HCT116 (cell line): Measurements from ENCODE around the gene HNRNPL. TPM values are rescaled to one million over a fixed set of nuclear protein-coding genes. Genes with fewer than 3 reads are reported as not detected.

Experiments used
- ATAC-seq: fragments of 200-7000 bp; cut with Tn5 transposase; 2 replicates; pipeline ENCODE4 v1.9.1; 2020; ENCODE audit warnings: mild to moderate bottlenecking, moderate library complexity
- BruUV-seq: library from RNA; stranded (reverse); fragments of 400-500 nt; replicated peaks from 2 replicates; lab custom pipeline; 2021; lab: Mats Ljungman, UMichigan
- CTCF ChIA-PET: fragments of 300-600 bp; sonication (Branson Sonifier 250); formaldehyde crosslinking; loops from one replicate; lab custom pipeline; 2021; ENCODE audit warnings: antibody characterized with exemption; lab: Charles Lee
- POLR2A ChIA-PET: fragments of 300-600, 350-600 bp; sonication (Branson Sonifier 250); formaldehyde crosslinking; loops from one replicate; lab custom pipeline; 2021; ENCODE audit warnings: antibody characterized with exemption; lab: Charles Lee
- RAD21 ChIA-PET, 2 experiments: fragments of 300-600 bp; sonication (Branson Sonifier 250); formaldehyde crosslinking; loops; one replicate each; lab custom pipeline; 2023; ENCODE audit warnings: low total read pairs in 2 of 2; ENCODE audit not compliant: uncharacterized antibody in 2 of 2, unreplicated experiment in 2 of 2, low non-redundant PET in 1 of 2; lab: Charles Lee
- DNase-seq: peaks from one replicate; pipeline ENCODE4 v3.0.0-alpha.2; 2010; ENCODE audit warnings: low read depth, low spot score
- H2AFZ ChIP-seq: fragments of 200-600 bp; shearing (Covaris generic), sonication (generic); 2 replicates; pipeline ENCODE4 v1.6.1; 2017; ENCODE audit warnings: low read depth, mixed run types, mixed read lengths, antibody characterized with exemption, low read length; ENCODE audit not compliant: poor library complexity, severe bottlenecking
- H3K27ac ChIP-seq: 2 replicates; pipeline ENCODE4 v1.5.1; 2012; ENCODE audit warnings: low read depth, low read length
- H3K27me3 ChIP-seq: fragments of 200-600 bp; sonication (generic); 2 replicates; pipeline ENCODE4 v1.6.1; 2016; ENCODE audit warnings: mixed run types, low read length, mixed read lengths; ENCODE audit not compliant: insufficient read depth
- H3K36me3 ChIP-seq, 2 experiments: fragments of 200-500 bp in 1 of 2; fragments of 200-600 bp in 1 of 2; sonication (Bioruptor generic) in 1 of 2; sonication (generic) in 1 of 2; 2 replicates each; pipeline versions ENCODE4 v1.5.1 to v1.6.1; 2014 to 2016; ENCODE audit warnings: low read length in 2 of 2, inconsistent platforms in 1 of 2, mixed read lengths in 1 of 2, mixed run types in 1 of 2; ENCODE audit not compliant: insufficient read depth in 2 of 2, control insufficient read depth in 1 of 2
- H3K4me1 ChIP-seq, 2 experiments: fragments of 200-600 bp in 1 of 2; sonication (generic) in 1 of 2; 2 replicates each; pipeline versions ENCODE4 v1.5.1 to v1.6.1; 2012 to 2017; ENCODE audit warnings: low read length in 2 of 2, inconsistent platforms in 1 of 2, mild to moderate bottlenecking in 1 of 2, mixed read lengths in 1 of 2, mixed run types in 1 of 2, moderate library complexity in 1 of 2; ENCODE audit not compliant: insufficient read depth in 2 of 2, control insufficient read depth in 1 of 2
- H3K4me2 ChIP-seq: fragments of 200-600 bp; sonication (generic); 2 replicates; pipeline ENCODE4 v1.6.1; 2017; ENCODE audit warnings: mixed run types, low read length, mixed read lengths
- H3K4me3 ChIP-seq, 2 experiments: fragments of 200-600 bp in 1 of 2; sonication (generic) in 1 of 2; replicated peaks in 1 of 2; 2 replicates each; pipeline ENCODE4 v1.5.1; 2011 to 2016; ENCODE audit warnings: low read length in 2 of 2, control low read depth in 1 of 2, low read depth in 1 of 2, mild to moderate bottlenecking in 1 of 2, mixed read lengths in 1 of 2, mixed run types in 1 of 2
- H3K79me2 ChIP-seq: fragments of 200-600 bp; sonication (generic); 2 replicates; pipeline ENCODE4 v1.6.1; 2017; ENCODE audit warnings: mild to moderate bottlenecking, mixed run types, low read length, moderate library complexity, mixed read lengths; ENCODE audit not compliant: insufficient read depth
- H3K9ac ChIP-seq: fragments of 200-600 bp; sonication (generic); 2 replicates; pipeline ENCODE4 v1.6.1; 2016; ENCODE audit warnings: low read length, mixed read lengths
- H3K9me2 ChIP-seq: fragments of 200-600 bp; sonication (generic), shearing (Covaris generic); 2 replicates; pipeline ENCODE4 v1.6.1; 2017; ENCODE audit warnings: mixed run types, mild to moderate bottlenecking, moderate library complexity; ENCODE audit not compliant: insufficient read depth
- H3K9me3 ChIP-seq, 2 experiments: fragments of 200-500 bp in 1 of 2; fragments of 200-600 bp in 1 of 2; sonication (Bioruptor generic) in 1 of 2; sonication (generic) in 1 of 2; 2 replicates each; pipeline ENCODE4 v1.6.1; 2014 to 2017; ENCODE audit warnings: low read length in 2 of 2, mixed read lengths in 2 of 2, inconsistent platforms in 1 of 2, low read depth in 1 of 2, mild to moderate bottlenecking in 1 of 2, mixed run types in 1 of 2, moderate library complexity in 1 of 2; ENCODE audit not compliant: control insufficient read depth in 1 of 2, insufficient read depth in 1 of 2
- H4K20me1 ChIP-seq: fragments of 200-600 bp; sonication (generic), shearing (Covaris generic); 2 replicates; pipeline ENCODE4 v1.6.1; 2017; ENCODE audit warnings: mixed run types, mild to moderate bottlenecking, moderate library complexity; ENCODE audit not compliant: insufficient read depth
- CBX3 ChIP-seq: IDR thresholded peaks from 2 replicates; pipeline ENCODE4 v1.6.1; 2012; ENCODE audit warnings: low read depth
- CEBPB ChIP-seq: IDR thresholded peaks from 2 replicates; pipeline ENCODE4 v1.6.1; 2012; ENCODE audit warnings: low read depth
- CTCF ChIP-seq, 3 experiments: fragments of 200-600 bp in 1 of 3; sonication (generic) in 1 of 3; IDR thresholded peaks in 2 of 3; conservative IDR thresholded peaks in 1 of 3; 2 replicates each; pipeline ENCODE4 v1.5.1; 2012 to 2017; ENCODE audit warnings: low read depth in 2 of 3, low read length in 2 of 3, antibody characterized with exemption in 1 of 3, borderline replicate concordance in 1 of 3, control low read depth in 1 of 3, mild to moderate bottlenecking in 1 of 3, mixed read lengths in 1 of 3, mixed run types in 1 of 3, moderate library complexity in 1 of 3; ENCODE audit not compliant: insufficient read depth in 1 of 3
- ELF1 ChIP-seq: IDR thresholded peaks from 2 replicates; pipeline ENCODE4 v1.6.1; 2012; ENCODE audit warnings: low read depth, borderline replicate concordance
- EZH2 ChIP-seq: fragments of 200-600 bp; sonication (generic); IDR thresholded peaks from 2 replicates; pipeline ENCODE4 v1.6.1; 2017; ENCODE audit warnings: antibody characterized with exemption, mixed run types
- EZH2phosphoT487 ChIP-seq: fragments of 200-600 bp; IDR thresholded peaks from 2 replicates; pipeline ENCODE4 v1.6.1; 2018; ENCODE audit warnings: antibody characterized with exemption, borderline replicate concordance
- FOSL1 ChIP-seq: IDR thresholded peaks from 2 replicates; pipeline ENCODE4 v1.6.1; 2012; ENCODE audit warnings: low read depth
- JUND ChIP-seq: IDR thresholded peaks from 2 replicates; pipeline ENCODE4 v1.6.1; 2012
- POLR2AphosphoS5 ChIP-seq: IDR thresholded peaks from 2 replicates; pipeline ENCODE4 v1.6.1; 2011; ENCODE audit warnings: mild to moderate bottlenecking, low read depth, low read length, moderate library complexity
- RAD21 ChIP-seq: IDR thresholded peaks from 2 replicates; pipeline ENCODE4 v1.6.1; 2012; ENCODE audit warnings: low read depth, mild to moderate bottlenecking
- REST ChIP-seq: IDR thresholded peaks from 2 replicates; pipeline ENCODE4 v1.6.1; 2012; ENCODE audit warnings: low read depth
- SIN3A ChIP-seq: IDR thresholded peaks from 2 replicates; pipeline ENCODE4 v1.6.1; 2012; ENCODE audit warnings: low read depth
- SP1 ChIP-seq: IDR thresholded peaks from 2 replicates; pipeline ENCODE4 v1.6.1; 2012; ENCODE audit warnings: low read depth
- SRF ChIP-seq: IDR thresholded peaks from 2 replicates; pipeline ENCODE4 v1.6.1; 2012; ENCODE audit warnings: low read depth
- TCF7L2 ChIP-seq: IDR thresholded peaks from 2 replicates; pipeline ENCODE4 v1.7.0; 2011; ENCODE audit warnings: borderline replicate concordance, inconsistent platforms; ENCODE audit not compliant: insufficient read depth, insufficient read length; ENCODE audit errors: extremely low read depth
- YY1 ChIP-seq: IDR thresholded peaks from 2 replicates; pipeline ENCODE4 v1.6.1; 2011; ENCODE audit warnings: low read length, low read depth, moderate library complexity, mild to moderate bottlenecking; ENCODE audit not compliant: insufficient replicate concordance; ENCODE audit errors: extremely low read depth
- ZBTB33 ChIP-seq: IDR thresholded peaks from 2 replicates; pipeline ENCODE4 v1.6.1; 2011; ENCODE audit warnings: mild to moderate bottlenecking, low read length, moderate library complexity; ENCODE audit not compliant: insufficient replicate concordance; ENCODE audit errors: extremely low read depth
- ZNF274 ChIP-seq: fragments of 200-500 bp; sonication (Bioruptor generic); IDR thresholded peaks from 2 replicates; pipeline ENCODE4 v1.6.1; 2014; ENCODE audit warnings: mild to moderate bottlenecking, low read depth, low read length, inconsistent platforms
- intact Hi-C: fragments of 100-400 bp; cut with micrococcal nuclease; formaldehyde crosslinking; loops from 2 replicates; pipeline ENCODE4 v1.10.0; 2022
- total RNA-seq: library from RNA; stranded (reverse); gene quantifications from one replicate; pipeline ENCODE4 v1.2.1, GENCODE V29; 2021; ENCODE audit not compliant: unreplicated experiment
- TF ChIP-seq, protein P1 (sequence below): IDR thresholded peaks from 2 replicates; pipeline ENCODE4 v1.6.1; 2012

HNRNPL gene
- total RNA-seq, 1 experiment from 2014 or later: 551 TPM

DNA sequence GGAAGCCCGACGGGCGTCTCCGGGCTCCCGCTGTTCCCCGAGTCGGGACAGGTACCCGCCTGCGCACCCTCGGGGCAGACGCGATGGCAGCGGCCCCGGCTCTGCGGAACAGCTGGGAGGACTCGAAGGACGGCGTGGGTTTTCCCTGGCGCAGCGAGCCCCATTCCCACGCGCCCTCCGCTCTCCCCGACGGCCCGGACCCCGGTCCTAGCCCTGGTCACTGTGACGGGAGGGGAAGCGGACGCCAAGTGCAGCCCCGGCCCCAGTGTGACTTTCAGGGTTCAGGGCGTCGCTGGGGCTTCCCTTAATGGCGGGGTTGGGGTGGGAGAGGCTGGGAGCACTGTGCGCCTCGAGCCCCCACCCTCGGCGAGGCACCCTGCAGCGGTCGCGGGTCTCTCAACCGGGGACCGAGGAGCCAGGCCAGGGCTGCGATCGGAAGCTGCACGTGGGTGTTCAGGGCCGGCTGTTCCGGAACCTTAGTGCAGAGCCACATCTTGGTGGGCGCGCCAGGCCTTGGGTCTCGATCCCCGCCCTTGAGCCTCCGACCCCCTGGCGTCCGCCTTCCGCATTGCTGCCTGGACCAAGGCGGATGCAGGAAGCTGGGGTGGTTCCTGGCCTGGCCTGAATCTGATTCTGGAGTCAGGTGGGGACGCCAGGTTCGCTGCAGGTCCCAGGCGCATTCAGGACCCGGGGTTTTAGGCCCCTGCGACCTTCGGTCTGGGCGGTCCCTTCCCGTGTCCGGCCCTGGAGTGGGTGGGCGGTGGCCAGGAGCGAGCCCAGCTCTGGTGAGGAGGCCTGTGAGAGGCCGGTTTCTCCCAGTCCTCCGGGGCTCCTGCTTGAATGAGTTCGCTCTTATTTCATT is 57.3 kb downstream of the HNRNPL start:
- no peaks in the 10 kb centered on the region for H3K9me3 ChIP-seq
- no peaks in the 10 kb centered on the region for H3K27me3 ChIP-seq
- H2AFZ ChIP-seq: no peak overlapping the region
- H3K4me3 ChIP-seq: no peak overlapping the region
- no peaks in the 10 kb centered on the region for H3K9me2 ChIP-seq
- intact Hi-C loops: no loop called here
- no peaks in the 10 kb centered on the region; a peak in 1 of 4 replicates for H3K4me1 ChIP-seq
- POLR2A ChIA-PET: no interaction called here
- no TSS peak for BruUV-seq
- TF ChIP-seq SRF (no peak), ZNF274 (no peak), SIN3A (no peak), ZBTB33 (no peak), FOSL1 (no peak), CTCF (IDR thresholded peaks at IDR 0.05 in 2 of 3, conservative IDR thresholded peaks at IDR 0.05 in 1 of 3; ENCODE audit: borderline replicate concordance in 1 of 3, insufficient read depth in 1 of 3, low read depth in 2 of 3, low read length in 2 of 3) (no peak), REST (no peak), CBX3 (no peak), RAD21 (no peak), TCF7L2 (no peak), SP1 (no peak), POLR2AphosphoS5 (no peak), EZH2phosphoT487 (no peak), ELF1 (no peak), CEBPB (no peak), YY1 (no peak), EZH2 (no peak), JUND (no peak)
- TF ChIP-seq, protein P1, sequence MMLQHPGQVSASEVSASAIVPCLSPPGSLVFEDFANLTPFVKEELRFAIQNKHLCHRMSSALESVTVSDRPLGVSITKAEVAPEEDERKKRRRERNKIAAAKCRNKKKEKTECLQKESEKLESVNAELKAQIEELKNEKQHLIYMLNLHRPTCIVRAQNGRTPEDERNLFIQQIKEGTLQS: no peak
- CTCF ChIA-PET: no interaction called here
- ATAC-seq (no peak), DNase-seq (no peak)
- no peak overlapping the region for H3K9ac ChIP-seq
- H4K20me1 ChIP-seq: no peaks in the 10 kb centered on the region
- no peak overlapping the region for H3K4me2 ChIP-seq
- RAD21 ChIA-PET: no interaction called here
- H3K79me2 ChIP-seq: no peaks in the 10 kb centered on the region
- no peaks in the 10 kb centered on the region for H3K36me3 ChIP-seq
- H3K27ac ChIP-seq: no peak overlapping the region
